A549 treated with dexamethasone at 1 μM for 4 hours (cell line): ENCODE data around the gene C19orf18. TPM values are rescaled to one million over a fixed set of nuclear protein-coding genes. Genes with fewer than 3 reads are reported as not detected.

ENCODE experiments used
- total RNA-seq: library from RNA; stranded (reverse); fragments of 200-300 nt; extraction: Qiagen RNA extraction; gene quantifications from 5 replicates; pipeline ENCODE4 v1.2.3, GENCODE V29; 2022

Gene C19orf18
- not detected in 5 replicates for total RNA-seq

DNA sequence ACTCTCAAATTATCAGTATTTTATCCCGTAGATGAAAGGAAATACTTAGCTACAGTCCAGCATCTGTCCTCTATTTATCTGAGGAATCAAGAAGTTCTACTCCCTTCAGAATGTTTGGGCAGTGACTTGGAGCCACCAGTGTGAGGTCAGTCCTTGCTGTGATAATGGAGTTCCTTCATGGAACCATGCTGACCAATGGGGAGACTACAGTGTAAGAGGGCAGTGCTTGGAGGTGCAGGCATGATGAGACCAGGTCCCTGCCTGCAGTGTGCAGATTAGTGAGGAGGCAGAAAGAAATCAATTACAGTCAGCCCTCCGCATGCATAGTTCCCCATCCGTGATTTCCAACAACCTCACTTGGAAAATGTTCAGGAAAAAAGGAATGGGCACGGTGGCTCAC is at the start of gene C19orf18:
TSS of gene C19orf18 (minus strand) at position 101 of the 400 bp plus-strand sequence. CDS start 102 bp downstream, outside the sequence.

GRCh38 chr19:58002384-58003173 is 28.2 kb upstream of the C19orf18 start, which contains the start of gene ZNF606:
ZNF606 (minus strand) TSS chr19:58002820; CDS start chr19:58001319, 1,501 bp downstream.

GRCh38 chr19:57947419-57948134 is 26.8 kb downstream of the C19orf18 start, which contains the start of gene ZNF256:
ZNF256 (minus strand) TSS chr19:57947706; CDS start chr19:57947474, 232 bp downstream.

DNA sequence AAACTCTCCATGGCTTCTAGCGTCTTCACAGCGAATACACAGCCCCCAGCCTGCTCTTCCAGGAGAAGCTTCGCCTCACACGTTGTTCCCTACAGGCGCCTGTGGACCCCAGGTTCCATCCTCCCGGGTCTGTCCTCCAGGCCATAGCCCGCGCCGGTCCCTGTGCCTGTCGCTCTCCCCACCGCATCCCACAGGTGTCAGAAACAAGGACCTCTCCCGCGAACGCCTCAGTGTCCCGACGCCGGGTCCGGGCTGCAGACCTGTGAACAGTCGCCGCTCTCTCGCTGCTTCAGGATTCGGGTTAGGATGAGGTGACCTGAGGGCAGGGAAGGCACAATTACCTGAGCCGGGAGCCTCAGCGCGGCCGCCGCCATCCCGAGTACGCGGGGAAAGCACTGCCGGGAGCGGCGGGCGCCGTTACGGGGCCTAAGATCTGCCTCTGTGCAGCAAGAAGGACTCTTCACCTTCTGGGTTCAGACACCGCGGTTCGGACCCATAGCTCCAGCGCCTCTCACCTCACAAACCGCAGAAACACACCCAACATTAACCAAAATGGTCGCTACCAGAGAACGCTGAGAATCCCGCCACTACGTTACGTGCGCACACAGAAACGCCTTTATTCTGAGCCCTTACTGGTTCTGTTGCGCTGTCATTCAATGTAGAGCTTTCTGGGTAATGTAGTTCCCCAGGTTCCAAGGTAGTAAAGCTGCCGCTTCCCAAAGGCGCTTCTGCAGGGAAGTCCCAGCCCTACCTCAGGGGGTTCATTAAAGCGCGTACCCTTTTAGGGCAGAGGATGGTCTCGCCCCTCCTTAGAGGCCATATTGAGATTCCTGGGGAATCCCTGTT is 39.3 kb downstream of the C19orf18 start, which contains the start of gene ZNF418:
TSS of gene ZNF418 (minus strand) at position 583 of the 846 bp plus-strand sequence. CDS start 1,580 bp downstream, outside the sequence.

GRCh38 chr19:57916168-57916995 is 58.0 kb downstream of the C19orf18 start, which contains the start of gene ZNF417:
ZNF417 (minus strand) TSS chr19:57916592; CDS start chr19:57916411, 181 bp downstream.

Other genes with a start within 250 kb of the C19orf18 start
- 0.88 to 1.1 TPM (median 1.1 TPM) in 5 replicates for gene ZNF671, start 246.9 kb downstream of the C19orf18 start, total RNA-seq
- gene ZNF776, start 227.7 kb downstream of the C19orf18 start, total RNA-seq: 5.5 to 6.9 TPM (median 5.6 TPM) in 5 replicates
- gene ZNF586, start 204.9 kb downstream of the C19orf18 start, total RNA-seq: 5.6 to 7.2 TPM (median 6.4 TPM) in 5 replicates
- gene ZNF552, start 159.6 kb downstream of the C19orf18 start, total RNA-seq: 4.9 to 6.3 TPM (median 5.2 TPM) in 5 replicates
- gene ZNF587B, start 144.2 kb downstream of the C19orf18 start, total RNA-seq: 7.1 to 11.0 TPM (median 9.1 TPM) in 5 replicates
- gene ZNF587, start 124.7 kb downstream of the C19orf18 start, total RNA-seq: 4.2 to 8.9 TPM (median 7.5 TPM) in 5 replicates
- 1.3 to 2.5 TPM (median 1.9 TPM) in 5 replicates for gene ZNF814, start 85.5 kb downstream of the C19orf18 start, total RNA-seq
- gene ZNF417, start 57.9 kb downstream of the C19orf18 start, total RNA-seq: 3.1 to 6.2 TPM (median 4.6 TPM) in 5 replicates
- 1.1 to 1.6 TPM (median 1.2 TPM) in 5 replicates for gene ZNF418, start 39.1 kb downstream of the C19orf18 start, total RNA-seq
- 0.99 to 1.4 TPM (median 1.3 TPM) in 5 replicates for gene ZNF256, start 26.8 kb downstream of the C19orf18 start, total RNA-seq
- gene ZNF606, start 28.3 kb upstream of the C19orf18 start, total RNA-seq: 1.3 to 3.8 TPM (median 2.3 TPM) in 5 replicates
- not detected in 5 replicates for gene ZSCAN1, start 59.5 kb upstream of the C19orf18 start, total RNA-seq
- not detected in 5 replicates for gene ZNF135, start 84.7 kb upstream of the C19orf18 start, total RNA-seq
- 1.3 to 3.6 TPM (median 2.2 TPM) in 5 replicates for gene ZSCAN18, start 123.7 kb upstream of the C19orf18 start, total RNA-seq
- 2.7 to 3.5 TPM (median 3.2 TPM) in 5 replicates for gene ZNF329, start 176.3 kb upstream of the C19orf18 start, total RNA-seq
- gene ZNF274, start 208.5 kb upstream of the C19orf18 start, total RNA-seq: 12.1 to 13.7 TPM (median 13.0 TPM) in 5 replicates